Measurements from ENCODE around the gene TRIM2.

DNA sequence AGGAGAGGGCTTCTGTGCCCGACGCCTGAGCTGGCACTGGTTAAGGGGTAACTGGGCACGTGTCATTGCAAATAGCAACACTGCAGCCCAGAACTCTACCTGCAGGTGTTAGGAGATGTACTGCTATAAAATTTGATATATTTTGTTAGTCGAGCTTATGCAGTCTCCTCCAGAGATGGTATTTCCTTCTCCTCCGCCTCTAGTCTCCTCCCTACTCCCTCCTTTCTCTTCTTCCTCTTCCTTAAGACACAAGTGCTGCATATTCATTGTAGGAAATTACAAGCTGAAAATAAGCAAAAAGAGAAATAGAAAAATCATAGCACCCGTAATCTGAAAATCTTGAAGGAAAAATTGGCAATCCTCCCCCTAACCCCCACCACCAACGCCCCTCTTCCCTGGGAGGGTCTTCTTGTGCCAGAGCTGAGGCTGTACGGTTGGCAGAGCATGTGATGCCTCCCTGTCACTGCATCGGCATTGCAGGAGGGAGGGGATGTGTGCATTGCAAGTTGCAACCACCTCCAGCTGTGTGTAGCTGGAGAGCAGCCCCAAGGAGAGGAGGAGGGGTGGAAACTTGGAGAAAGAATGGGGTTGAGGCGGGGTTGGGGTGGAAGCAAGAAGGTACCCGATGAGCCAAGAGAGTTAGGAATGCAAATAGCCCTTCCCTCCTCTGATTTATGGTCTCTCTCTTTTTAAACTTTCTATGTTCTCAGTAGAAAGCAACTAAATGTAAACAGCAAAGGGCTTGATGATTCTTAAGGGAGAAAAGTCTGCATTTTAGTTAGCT, 92.0 kb downstream of the TRIM2 start:
- TF ChIP-seq, protein P1, sequence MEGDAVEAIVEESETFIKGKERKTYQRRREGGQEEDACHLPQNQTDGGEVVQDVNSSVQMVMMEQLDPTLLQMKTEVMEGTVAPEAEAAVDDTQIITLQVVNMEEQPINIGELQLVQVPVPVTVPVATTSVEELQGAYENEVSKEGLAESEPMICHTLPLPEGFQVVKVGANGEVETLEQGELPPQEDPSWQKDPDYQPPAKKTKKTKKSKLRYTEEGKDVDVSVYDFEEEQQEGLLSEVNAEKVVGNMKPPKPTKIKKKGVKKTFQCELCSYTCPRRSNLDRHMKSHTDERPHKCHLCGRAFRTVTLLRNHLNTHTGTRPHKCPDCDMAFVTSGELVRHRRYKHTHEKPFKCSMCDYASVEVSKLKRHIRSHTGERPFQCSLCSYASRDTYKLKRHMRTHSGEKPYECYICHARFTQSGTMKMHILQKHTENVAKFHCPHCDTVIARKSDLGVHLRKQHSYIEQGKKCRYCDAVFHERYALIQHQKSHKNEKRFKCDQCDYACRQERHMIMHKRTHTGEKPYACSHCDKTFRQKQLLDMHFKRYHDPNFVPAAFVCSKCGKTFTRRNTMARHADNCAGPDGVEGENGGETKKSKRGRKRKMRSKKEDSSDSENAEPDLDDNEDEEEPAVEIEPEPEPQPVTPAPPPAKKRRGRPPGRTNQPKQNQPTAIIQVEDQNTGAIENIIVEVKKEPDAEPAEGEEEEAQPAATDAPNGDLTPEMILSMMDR (IDR thresholded peaks at IDR 0.05), result no peak
- no peak for TF ChIP-seq POLR2A (IDR thresholded peaks at IDR 0.05)
